Left lung (tissue), 10 donors: Measurements from ENCODE around the gene CRABP1. TPM values are rescaled to one million over a fixed set of nuclear protein-coding genes. Genes with fewer than 3 reads are reported as not detected.
A peak's percentile ranks its signal among the peaks of the same experiment; 100 is the strongest.

Experiments
- ATAC-seq: fragments of 200-7000 bp; cut with Tn5 transposase; one replicate; pipeline ENCODE4 v1.9.1; 2020; ENCODE audit warnings: moderate library complexity
- DNase-seq, 4 donors: peaks; one replicate each; pipeline ENCODE4 v3.0.0-alpha.2; 2013 to 2020
- H3K27ac ChIP-seq, 2 donors: fragments of 200-600 bp; sonication (generic) in 1 of 2; one replicate each; pipeline versions ENCODE4 v1.5.0 to v1.8.0; 2020 to 2021
- H3K27me3 ChIP-seq, 2 donors: fragments of 200-600 bp; sonication (generic) in 1 of 2; one replicate each; pipeline versions ENCODE4 v1.5.0 to v1.8.0; 2020 to 2021
- H3K36me3 ChIP-seq, 2 donors: fragments of 200-600 bp; sonication (generic) in 1 of 2; one replicate each; pipeline versions ENCODE4 v1.5.0 to v1.8.0; 2020 to 2021
- H3K4me1 ChIP-seq, 2 donors: fragments of 200-600 bp; one replicate each; pipeline ENCODE4 v1.8.0; 2021
- H3K4me3 ChIP-seq, 2 donors: fragments of 200-600 bp; sonication (generic) in 1 of 2; one replicate each; pipeline versions ENCODE4 v1.5.0 to v1.8.0; 2020 to 2021; ENCODE audit warnings: mild to moderate bottlenecking in 1 of 2
- H3K9me3 ChIP-seq, 2 donors: fragments of 200-600 bp; sonication (generic) in 1 of 2; one replicate each; pipeline versions ENCODE4 v1.5.0 to v1.8.0; 2020 to 2021
- intact Hi-C, 2 donors: fragments of 100-400 bp; cut with DNase I; formaldehyde crosslinking; loops; one replicate each; pipeline versions ENCODE4 v1.11.2 to v1.14.2; 2022
- polyA plus RNA-seq, 6 donors: library from polyadenylated mRNA; unstranded; fragments of 120-200 nt; gene quantifications; one replicate each; pipeline ENCODE4 v1.2.1, GENCODE V29; 2013; ENCODE audit not compliant: insufficient read length in 6 of 6
- total RNA-seq, 2 donors: library from RNA; stranded (reverse); fragmentation: NEBNext Ultra II Directional; extraction: Animal tissue kit (Norgen Biotek cat#: 25700); gene quantifications; one replicate each; pipeline ENCODE4 v1.2.1, GENCODE V29; 2021
- TF ChIP-seq, protein P1 (sequence below), 2 donors: fragments of 200-600 bp; sonication (generic) in 1 of 2; IDR thresholded peaks; one replicate each; pipeline versions ENCODE4 v1.5.0 to v1.8.0; 2021; ENCODE audit warnings: antibody characterized with exemption in 2 of 2
- donor health status: DM: no; HTN: yes; CAD: no.
- donor health status: DM: no; HTN: no; CAD: no.

The CRABP1 gene
- total and polyA plus RNA-seq, 8 donors, result 0.29 to 0.79 (median 0.40) TPM; not detected in 2

DNA sequence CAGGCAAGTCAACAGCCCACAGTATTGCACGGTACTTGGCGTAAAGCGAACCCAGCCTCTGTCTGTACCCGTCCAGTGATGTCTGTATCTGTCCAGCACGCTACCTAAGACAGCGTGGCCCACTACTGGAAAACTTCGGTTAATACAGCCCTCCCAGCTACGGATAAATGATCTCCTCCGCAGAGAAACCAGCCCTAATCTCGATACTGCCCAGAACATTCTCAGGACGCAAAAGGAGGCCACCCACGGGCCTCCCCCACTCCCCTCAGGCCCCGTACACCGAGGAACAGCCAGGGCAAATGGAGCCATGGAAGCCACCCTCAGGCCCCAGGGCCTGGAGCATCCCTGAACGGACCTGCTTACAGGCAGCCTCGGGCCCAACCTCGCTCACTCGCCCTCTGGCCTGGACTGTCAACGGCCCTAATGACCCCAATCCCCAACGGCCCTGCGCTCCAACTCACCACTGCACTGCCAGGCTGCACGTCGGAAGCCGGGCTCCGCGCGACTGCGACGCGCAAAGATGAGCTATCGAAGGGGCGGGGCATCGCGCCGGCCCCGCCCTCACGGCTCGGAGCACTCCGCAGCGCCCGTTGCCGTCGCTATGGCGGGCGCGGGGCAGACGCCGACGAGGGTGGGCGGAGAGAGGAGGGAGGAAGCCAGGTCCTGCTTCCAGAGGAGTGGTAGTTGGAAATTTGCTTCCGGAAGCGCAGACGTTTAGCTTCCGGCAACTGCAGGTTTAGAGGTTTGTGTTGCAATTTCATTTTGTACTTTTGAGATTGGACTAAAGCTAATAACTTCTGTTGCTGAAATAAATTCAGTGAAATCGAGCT is 40.8 kb upstream of the CRABP1 start, which contains the start of gene SKIC8:
SKIC8 (minus strand) TSS at position 509 of the 830 bp plus-strand sequence. CDS start 3,923 bp downstream, outside the sequence.
- ATAC-seq (peak; percentile 100), DNase-seq (peak; percentile 90 to 99 (median 96))
- Histone ChIP-seq H3K27me3 (peaks cover 0 to 10% of the 10 kb centered on the region in 2 donors), H3K36me3 (peaks cover 0 to 3% of the 10 kb centered on the region in 2 donors), H3K4me3 (peak within 1 kb of the TSS; percentile 71 to 95), H3K4me1 (peaks cover 5 to 30% of the 10 kb centered on the region in 2 donors), H3K9me3 (no peaks in the 10 kb centered on the region), H3K27ac (peak within 1 kb of the TSS; percentile 74 to 78)
- intact Hi-C loops, result no loop called here
- TF ChIP-seq, protein P1, sequence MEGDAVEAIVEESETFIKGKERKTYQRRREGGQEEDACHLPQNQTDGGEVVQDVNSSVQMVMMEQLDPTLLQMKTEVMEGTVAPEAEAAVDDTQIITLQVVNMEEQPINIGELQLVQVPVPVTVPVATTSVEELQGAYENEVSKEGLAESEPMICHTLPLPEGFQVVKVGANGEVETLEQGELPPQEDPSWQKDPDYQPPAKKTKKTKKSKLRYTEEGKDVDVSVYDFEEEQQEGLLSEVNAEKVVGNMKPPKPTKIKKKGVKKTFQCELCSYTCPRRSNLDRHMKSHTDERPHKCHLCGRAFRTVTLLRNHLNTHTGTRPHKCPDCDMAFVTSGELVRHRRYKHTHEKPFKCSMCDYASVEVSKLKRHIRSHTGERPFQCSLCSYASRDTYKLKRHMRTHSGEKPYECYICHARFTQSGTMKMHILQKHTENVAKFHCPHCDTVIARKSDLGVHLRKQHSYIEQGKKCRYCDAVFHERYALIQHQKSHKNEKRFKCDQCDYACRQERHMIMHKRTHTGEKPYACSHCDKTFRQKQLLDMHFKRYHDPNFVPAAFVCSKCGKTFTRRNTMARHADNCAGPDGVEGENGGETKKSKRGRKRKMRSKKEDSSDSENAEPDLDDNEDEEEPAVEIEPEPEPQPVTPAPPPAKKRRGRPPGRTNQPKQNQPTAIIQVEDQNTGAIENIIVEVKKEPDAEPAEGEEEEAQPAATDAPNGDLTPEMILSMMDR (IDR thresholded peaks at IDR 0.05), result no peak

DNA sequence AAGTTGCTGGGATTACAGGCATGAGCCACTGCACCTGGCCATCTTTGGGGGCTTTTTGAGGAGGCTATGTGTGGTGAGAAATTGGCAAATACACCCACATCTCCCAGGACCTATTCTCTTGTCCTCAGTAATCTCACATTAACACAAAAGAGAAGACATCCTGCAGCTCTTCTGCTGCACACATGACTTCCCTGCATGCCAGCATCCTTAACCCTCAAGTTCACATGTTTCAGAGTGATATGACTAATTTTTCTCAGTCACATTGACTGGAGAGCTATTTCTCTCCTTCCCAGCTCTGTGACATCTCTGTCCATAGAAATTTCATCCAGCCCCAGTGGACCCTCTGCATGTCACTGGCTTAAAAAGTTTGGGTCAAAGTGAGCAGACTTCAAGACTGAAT is 38.8 kb upstream of the CRABP1 start:
- no peaks in the 10 kb centered on the region for H3K36me3 ChIP-seq
- no peak overlapping the region for H3K4me3 ChIP-seq
- no peak for DNase-seq
- peaks cover 0 to 18% of the 10 kb centered on the region in 2 donors for H3K27me3 ChIP-seq
- H3K4me1 ChIP-seq, result peaks cover 5 to 30% of the 10 kb centered on the region in 2 donors
- ATAC-seq, result no peak
- TF ChIP-seq, protein P1 (IDR thresholded peaks at IDR 0.05), result no peak
- no peaks in the 10 kb centered on the region for H3K9me3 ChIP-seq
- intact Hi-C loops, result no loop called here
- H3K27ac ChIP-seq, result no peak overlapping the region

DNA sequence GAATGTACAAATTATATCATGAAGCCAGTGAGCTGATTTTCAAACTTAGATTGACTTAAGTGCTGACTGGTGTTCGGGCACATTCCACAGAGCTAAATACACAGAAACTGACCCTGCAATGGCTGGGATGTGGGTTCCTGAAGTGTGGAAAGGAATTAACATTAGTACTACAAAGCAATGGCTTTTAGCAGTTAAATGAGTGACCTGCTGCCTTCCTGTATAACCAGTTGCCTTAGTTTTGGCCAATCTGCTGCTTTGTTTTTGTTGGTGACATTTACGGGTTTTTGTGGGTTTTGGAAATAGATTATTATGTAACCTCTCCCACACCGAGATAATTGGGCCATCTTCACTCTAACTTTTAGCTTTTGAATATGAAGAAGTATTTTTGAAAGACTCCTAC is 38.3 kb upstream of the CRABP1 start:
- intact Hi-C loops, result no loop called here
- DNase-seq (peak in 1 of 4 donors; percentile 47), ATAC-seq (no peak)
- H3K9me3 ChIP-seq, result no peaks in the 10 kb centered on the region
- H3K36me3 ChIP-seq, result no peaks in the 10 kb centered on the region
- H3K27me3 ChIP-seq, result peaks cover 0 to 23% of the 10 kb centered on the region in 2 donors
- H3K4me3 ChIP-seq, result no peak overlapping the region
- peaks cover 5 to 30% of the 10 kb centered on the region in 2 donors for H3K4me1 ChIP-seq
- TF ChIP-seq, protein P1 (IDR thresholded peaks at IDR 0.05), result no peak
- H3K27ac ChIP-seq, result no peak overlapping the region

DNA sequence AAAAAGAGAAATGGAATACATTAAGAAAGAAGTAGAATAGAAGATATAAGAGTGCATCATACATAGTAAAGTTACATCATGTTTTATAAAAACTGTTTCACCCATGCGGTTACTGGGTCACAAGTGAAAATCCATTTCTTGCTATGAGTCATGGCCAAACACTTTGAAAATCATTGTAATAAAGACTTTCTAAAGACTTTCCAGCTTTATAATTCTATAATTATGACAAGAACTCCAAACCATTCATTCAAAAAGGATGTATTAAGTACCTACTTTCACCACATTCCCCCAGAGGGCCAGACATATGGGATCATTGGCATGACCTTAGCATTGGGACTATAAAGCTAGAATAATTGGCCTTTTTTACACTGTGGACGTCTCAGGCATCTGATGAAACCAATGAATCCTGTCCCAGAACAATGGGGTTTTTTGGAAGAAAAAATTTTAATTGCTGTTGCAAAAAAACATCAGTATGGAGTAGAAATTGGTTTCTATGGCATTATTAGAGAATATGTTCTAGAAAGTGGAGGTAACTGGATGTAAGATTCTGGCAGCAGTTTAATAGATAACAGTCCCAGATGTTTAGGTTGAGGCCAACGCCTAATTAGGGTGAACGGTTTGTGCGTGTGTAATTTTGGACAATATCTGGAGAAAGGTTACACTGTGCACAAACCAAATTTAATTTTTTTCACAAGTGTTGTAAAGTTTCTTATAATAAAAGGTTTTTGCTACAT is 37.4 kb upstream of the CRABP1 start:
- Histone ChIP-seq H3K9me3 (no peaks in the 10 kb centered on the region), H3K27ac (no peak overlapping the region), H3K4me1 (peaks cover 5 to 23% of the 10 kb centered on the region in 2 donors), H3K4me3 (no peak overlapping the region), H3K36me3 (no peaks in the 10 kb centered on the region), H3K27me3 (peaks cover 0 to 24% of the 10 kb centered on the region in 2 donors)
- DNase-seq (no peak), ATAC-seq (no peak)
- TF ChIP-seq, protein P1 (IDR thresholded peaks at IDR 0.05), result no peak
- intact Hi-C loops, result no loop called here
